Measurements from ENCODE around the gene STRN3. TPM values are rescaled to one million over a fixed set of nuclear protein-coding genes. Genes with fewer than 3 reads are reported as not detected.

Gene STRN3
- total RNA-seq, 1 experiment from 2014 or later: 52.1 TPM

GRCh38 chr14:31042300-31042699, 16.1 kb upstream of the STRN3 start:
- Histone ChIP-seq H2BK20ac (ENCODE audit: low read depth, low read length, poor library complexity, severe bottlenecking) (no peak overlapping the region), H4K5ac (ENCODE audit: insufficient read length, low read depth, low read length) (no peak overlapping the region), H3K56ac (ENCODE audit: insufficient read length, low read depth, low read length) (no peak overlapping the region), H4K91ac (ENCODE audit: insufficient read length, low read depth, low read length) (no peak overlapping the region), H3K4ac (ENCODE audit: low read depth, low read length) (no peak overlapping the region), H3K79me1 (ENCODE audit: insufficient read depth, low read depth, low read length, poor library complexity, severe bottlenecking) (no peaks in the 10 kb centered on the region), H3K9me3 (ENCODE audit: control insufficient read depth, low read depth, low read length) (no peaks in the 10 kb centered on the region), H3K4me1 (ENCODE audit: insufficient read depth, low read length) (no peaks in the 10 kb centered on the region), H3K27ac (ENCODE audit: insufficient read length, low read depth, low read length) (no peak overlapping the region), H3K23ac (ENCODE audit: insufficient read length, low read depth, low read length) (no peak overlapping the region), H3K9ac (ENCODE audit: extremely low read depth, insufficient read length, low read length) (no peak overlapping the region), H3K27me3 (ENCODE audit: insufficient read depth, low read length) (no peaks in the 10 kb centered on the region), H2BK120ac (ENCODE audit: low read depth, low read length, poor library complexity, severe bottlenecking) (no peak overlapping the region), H2AFZ (ENCODE audit: low read length) (no peak overlapping the region), H4K20me1 (ENCODE audit: control insufficient read depth, insufficient read depth, insufficient read length) (no peaks in the 10 kb centered on the region), H2BK12ac (ENCODE audit: insufficient read length, low read depth, low read length) (no peak overlapping the region), H3K18ac (ENCODE audit: insufficient read length, low read depth, low read length) (no peak overlapping the region), H4K8ac (replicated peaks; ENCODE audit: insufficient read length, low read depth, low read length) (no peak overlapping the region), H3T11ph (ENCODE audit: low read length) (no peak overlapping the region), H2BK5ac (ENCODE audit: insufficient read length, low read length) (no peak overlapping the region), H3K23me2 (ENCODE audit: insufficient read length, low read depth, low read length, poor library complexity, severe bottlenecking) (no peaks in the 10 kb centered on the region), H3K79me2 (ENCODE audit: insufficient read depth, low read length) (no peaks in the 10 kb centered on the region; the same call in 1 of the 2 replicates), H2AK5ac (ENCODE audit: insufficient read length, low read length) (no peak overlapping the region), H2BK15ac (ENCODE audit: low read depth, low read length) (no peak overlapping the region), H3K14ac (ENCODE audit: insufficient read depth, low read length) (no peak overlapping the region), H3K4me2 (ENCODE audit: insufficient read depth, insufficient read length, low read length) (no peak overlapping the region)
- DNase-seq: no peak
- peak overlapping the region in 1 of 3 experiments; percentile 62; a peak in 1 of 7 replicates for H3K27ac Mint-ChIP-seq
- H3K9me3 Mint-ChIP-seq: no peaks in the 10 kb centered on the region
- peaks cover 14 to 28% of the 10 kb centered on the region in 2 experiments for H3K4me1 Mint-ChIP-seq
- TF ChIP-seq CTCF (conservative IDR thresholded peaks at IDR 0.05): no peak
- H3K27me3 Mint-ChIP-seq (ENCODE audit: low read depth): no peaks in the 10 kb centered on the region
- no CpG with 5 or more reads among the region's 1 CpG for WGBS (ENCODE audit: extremely low coverage, insufficient read length, low lambda C conversion rate)
- peaks cover 0 to 1% (median under 1%) of the 10 kb centered on the region in 3 experiments; a peak in 2 of 7 replicates for H3K36me3 Mint-ChIP-seq (ENCODE audit: insufficient read depth in 1 of 3, low read depth in 3 of 3)
- H3K4me3 Mint-ChIP-seq: no peak overlapping the region

Measured in H9 (cell line).